Nephron (organoid): ENCODE measurements around the gene APBA3.

ENCODE experiments used
- H3K27ac Mint-ChIP-seq, 3 experiments: 2 replicates each; pipeline ENCODE4 v1.8.0; 2020; ENCODE audit warnings: mixed read lengths in 3 of 3, mild to moderate bottlenecking in 2 of 3, moderate library complexity in 1 of 3
- H3K27me3 Mint-ChIP-seq: 2 replicates; pipeline ENCODE4 v1.8.0; 2021; ENCODE audit warnings: low read depth, mild to moderate bottlenecking, moderate library complexity, mixed read lengths
- H3K36me3 Mint-ChIP-seq: 2 replicates; pipeline ENCODE4 v1.8.0; 2020; ENCODE audit warnings: low read depth, mixed read lengths
- H3K4me1 Mint-ChIP-seq: 2 replicates; pipeline ENCODE4 v1.8.0; 2020; ENCODE audit warnings: mixed read lengths
- H3K4me3 Mint-ChIP-seq, 3 experiments: 2 replicates each; pipeline ENCODE4 v1.8.0; 2020; ENCODE audit warnings: mild to moderate bottlenecking in 3 of 3, mixed read lengths in 3 of 3, moderate library complexity in 2 of 3
- H3K9me3 Mint-ChIP-seq: 2 replicates; pipeline ENCODE4 v1.8.0; 2020; ENCODE audit warnings: mixed read lengths
- CTCF ChIP-seq, 3 experiments: fragments of 200-600 bp; sonication (generic); IDR thresholded peaks; one replicate each; pipeline ENCODE4 v1.5.0; 2021; ENCODE audit warnings: antibody characterized with exemption in 3 of 3; ENCODE audit not compliant: unreplicated experiment in 3 of 3

APBA3 gene

GRCh38 chr19:3725121-3725520 lies 36.4 kb downstream of the APBA3 start:
- Mint-ChIP-seq H3K4me3 (no peak overlapping the region), H3K27me3 (peaks cover 64% of the 10 kb centered on the region), H3K4me1 (no peaks in the 10 kb centered on the region), H3K27ac (no peak overlapping the region), H3K9me3 (no peaks in the 10 kb centered on the region), H3K36me3 (no peaks in the 10 kb centered on the region)
- TF ChIP-seq CTCF (IDR thresholded peaks at IDR 0.05; ENCODE audit: unreplicated experiment in 3 of 3) = no peak

GRCh38 chr19:3723883-3724282 lies 37.6 kb downstream of the APBA3 start:
- no peaks in the 10 kb centered on the region for H3K36me3 Mint-ChIP-seq
- H3K27me3 Mint-ChIP-seq = peaks cover 71% of the 10 kb centered on the region
- H3K4me3 Mint-ChIP-seq = no peak overlapping the region
- no peaks in the 10 kb centered on the region for H3K9me3 Mint-ChIP-seq
- no peak for TF ChIP-seq CTCF (IDR thresholded peaks at IDR 0.05; ENCODE audit: unreplicated experiment in 3 of 3)
- H3K27ac Mint-ChIP-seq = no peak overlapping the region
- no peaks in the 10 kb centered on the region for H3K4me1 Mint-ChIP-seq

GRCh38 chr19:3723110-3723488 lies 38.4 kb downstream of the APBA3 start:
- no peaks in the 10 kb centered on the region for H3K9me3 Mint-ChIP-seq

GRCh38 chr19:3722443-3723109 lies 38.9 kb downstream of the APBA3 start:
- no peaks in the 10 kb centered on the region for H3K9me3 Mint-ChIP-seq
- peak overlapping the region in 2 of 3 experiments; percentile 36 to 70 for H3K4me3 Mint-ChIP-seq

More at GRCh38 chr19:3723110-3723488, 38.4 kb downstream of the APBA3 start:
- no peak for TF ChIP-seq CTCF (IDR thresholded peaks at IDR 0.05; ENCODE audit: unreplicated experiment in 3 of 3)
- Mint-ChIP-seq H3K4me1 (no peaks in the 10 kb centered on the region), H3K27me3 (peaks cover 75% of the 10 kb centered on the region), H3K27ac (no peak overlapping the region), H3K36me3 (no peaks in the 10 kb centered on the region), H3K4me3 (peak overlapping the region in 2 of 3 experiments; percentile 18 to 33)

GRCh38 chr19:3721887-3722442 lies 39.5 kb downstream of the APBA3 start:
- H3K4me1 Mint-ChIP-seq = no peaks in the 10 kb centered on the region
- H3K27ac Mint-ChIP-seq = no peak overlapping the region
- no peaks in the 10 kb centered on the region for H3K9me3 Mint-ChIP-seq
- peaks cover 75% of the 10 kb centered on the region for H3K27me3 Mint-ChIP-seq
- peak overlapping the region; percentile 29 to 70 (median 36) for H3K4me3 Mint-ChIP-seq
- H3K36me3 Mint-ChIP-seq = no peaks in the 10 kb centered on the region
- no peak for TF ChIP-seq CTCF (IDR thresholded peaks at IDR 0.05; ENCODE audit: unreplicated experiment in 3 of 3)

More at GRCh38 chr19:3722443-3723109, 38.9 kb downstream of the APBA3 start:
- H3K36me3 Mint-ChIP-seq = no peaks in the 10 kb centered on the region
- no peaks in the 10 kb centered on the region for H3K4me1 Mint-ChIP-seq
- H3K27ac Mint-ChIP-seq = no peak overlapping the region
- peaks cover 75% of the 10 kb centered on the region for H3K27me3 Mint-ChIP-seq
- no peak for TF ChIP-seq CTCF (IDR thresholded peaks at IDR 0.05; ENCODE audit: unreplicated experiment in 3 of 3)
